ENCODE data around the gene SLIT3.

- no peak for TF ChIP-seq POLR2A (IDR thresholded peaks at IDR 0.05)
- TF ChIP-seq CTCF (IDR thresholded peaks at IDR 0.05): no peak
- TF ChIP-seq POLR2AphosphoS5 (IDR thresholded peaks at IDR 0.05): no peak
Observed at GRCh38 chr5:169182797-169183196, 118.1 kb downstream of the SLIT3 start.
